ENCODE results near the gene MACROD2.

DNA sequence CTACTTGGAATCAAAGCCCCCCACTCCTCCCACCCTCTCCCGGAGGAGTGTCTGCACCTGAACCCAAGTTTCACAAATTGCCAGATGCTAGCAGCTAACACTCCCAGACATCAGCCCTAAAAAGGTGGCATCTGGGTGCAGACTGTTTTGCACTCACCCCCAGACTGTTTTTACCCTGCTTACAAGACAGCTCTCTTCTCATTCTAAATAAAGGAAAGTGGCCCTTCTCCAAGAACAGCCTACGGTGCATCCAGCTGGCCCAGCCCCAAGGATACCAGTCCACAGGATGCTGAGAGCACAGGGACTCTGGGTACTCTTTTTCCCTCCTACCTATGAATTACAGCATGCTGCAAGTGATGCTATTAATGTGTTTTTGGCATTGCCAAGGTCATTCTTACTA, 1184.1 kb downstream of the MACROD2 start:
- no peak for TF ChIP-seq EZH2phosphoT487 (IDR thresholded peaks at IDR 0.05; ENCODE audit: unreplicated experiment)
- no peak for TF ChIP-seq EZH2 (IDR thresholded peaks at IDR 0.05; ENCODE audit: low read depth, unreplicated experiment)
- TF ChIP-seq, protein P1, sequence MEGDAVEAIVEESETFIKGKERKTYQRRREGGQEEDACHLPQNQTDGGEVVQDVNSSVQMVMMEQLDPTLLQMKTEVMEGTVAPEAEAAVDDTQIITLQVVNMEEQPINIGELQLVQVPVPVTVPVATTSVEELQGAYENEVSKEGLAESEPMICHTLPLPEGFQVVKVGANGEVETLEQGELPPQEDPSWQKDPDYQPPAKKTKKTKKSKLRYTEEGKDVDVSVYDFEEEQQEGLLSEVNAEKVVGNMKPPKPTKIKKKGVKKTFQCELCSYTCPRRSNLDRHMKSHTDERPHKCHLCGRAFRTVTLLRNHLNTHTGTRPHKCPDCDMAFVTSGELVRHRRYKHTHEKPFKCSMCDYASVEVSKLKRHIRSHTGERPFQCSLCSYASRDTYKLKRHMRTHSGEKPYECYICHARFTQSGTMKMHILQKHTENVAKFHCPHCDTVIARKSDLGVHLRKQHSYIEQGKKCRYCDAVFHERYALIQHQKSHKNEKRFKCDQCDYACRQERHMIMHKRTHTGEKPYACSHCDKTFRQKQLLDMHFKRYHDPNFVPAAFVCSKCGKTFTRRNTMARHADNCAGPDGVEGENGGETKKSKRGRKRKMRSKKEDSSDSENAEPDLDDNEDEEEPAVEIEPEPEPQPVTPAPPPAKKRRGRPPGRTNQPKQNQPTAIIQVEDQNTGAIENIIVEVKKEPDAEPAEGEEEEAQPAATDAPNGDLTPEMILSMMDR (conservative IDR thresholded peaks at IDR 0.05; ENCODE audit: low read depth in 2 of 2) = no peak

Data from GM23338 (cell line).